B cell (primary cell): ENCODE data around the gene TNFRSF12A. TPM values are rescaled to one million over a fixed set of nuclear protein-coding genes. Genes with fewer than 3 reads are reported as not detected.
A peak's percentile ranks its signal among the peaks of the same experiment; 100 is the strongest.

Experiments used
- ATAC-seq: fragments of 200-7000 bp; cut with Tn5 transposase; one replicate; pipeline ENCODE4 v1.10.0; 2021; ENCODE audit warnings: low read depth, mild to moderate bottlenecking, moderate number of reproducible peaks, moderate library complexity
- CTCF ChIA-PET: fragments of 350-600 bp; sonication (Branson Sonifier 250); formaldehyde crosslinking; loops from one replicate; lab custom pipeline; 2021; ENCODE audit warnings: antibody characterized with exemption, inconsistent platforms; lab: Charles Lee
- POLR2A ChIA-PET: fragments of 350-600 bp; sonication (Branson Sonifier 250); formaldehyde crosslinking; loops from one replicate; lab custom pipeline; 2021; ENCODE audit warnings: antibody characterized with exemption; lab: Charles Lee
- DNase-seq: peaks from one replicate; pipeline ENCODE4 v3.0.0; 2013
- H2AFZ ChIP-seq: 2 replicates; pipeline ENCODE4 v1.6.1; 2012; ENCODE audit warnings: mild to moderate bottlenecking, low read depth, low read length; ENCODE audit not compliant: insufficient read depth, poor library complexity, severe bottlenecking
- H3K27ac ChIP-seq, 2 donors: 1 replicate in 1 of 2; 2 replicates in 1 of 2; pipeline ENCODE4 v1.5.1; 2012 to 2013; ENCODE audit warnings: low read length in 2 of 2, mild to moderate bottlenecking in 2 of 2, moderate library complexity in 1 of 2
- H3K27me3 ChIP-seq, 4 experiments: fragments of 200-600 bp in 1 of 4; sonication (generic) in 1 of 4; replicated peaks in 1 of 4; 1 replicate in 2 of 4; 2 replicates in 2 of 4; pipeline versions ENCODE4 v1.6.1 to v1.7.0; 2013 to 2016; ENCODE audit warnings: low read length in 3 of 4, mild to moderate bottlenecking in 2 of 4, mixed read lengths in 1 of 4, moderate library complexity in 1 of 4; ENCODE audit not compliant: insufficient read depth in 4 of 4, control insufficient read depth in 3 of 4; ENCODE audit errors: control extremely low read depth in 1 of 4
- H3K36me3 ChIP-seq, 2 experiments: replicated peaks in 1 of 2; 1 replicate in 1 of 2; 2 replicates in 1 of 2; pipeline versions ENCODE4 v1.6.1 to v1.7.1; 2013; ENCODE audit warnings: low read length in 1 of 2; ENCODE audit not compliant: insufficient read depth in 2 of 2, control insufficient read depth in 1 of 2; ENCODE audit errors: control extremely low read depth in 1 of 2, extremely low read depth in 1 of 2
- H3K4me1 ChIP-seq, 2 donors: fragments of 200-600 bp in 1 of 2; sonication (generic) in 1 of 2; 1 replicate in 1 of 2; 2 replicates in 1 of 2; pipeline versions ENCODE4 v1.5.1 to v1.6.1; 2013 to 2017; ENCODE audit warnings: low read length in 2 of 2; ENCODE audit not compliant: control insufficient read depth in 2 of 2, insufficient read depth in 2 of 2
- H3K4me2 ChIP-seq: replicated peaks from 2 replicates; pipeline ENCODE3; 2012; ENCODE audit warnings: mild to moderate bottlenecking, low read depth, low read length; ENCODE audit not compliant: poor library complexity, severe bottlenecking
- H3K4me3 ChIP-seq, 5 experiments: fragments of 200-600 bp in 1 of 5; sonication (generic) in 1 of 5; 1 replicate in 3 of 5; 2 replicates in 2 of 5; pipeline versions ENCODE4 v1.5.1 to v1.7.0; 2011 to 2016; ENCODE audit warnings: low read length in 4 of 5, mild to moderate bottlenecking in 4 of 5, low read depth in 2 of 5, control low read depth in 1 of 5, moderate library complexity in 1 of 5; ENCODE audit not compliant: insufficient read depth in 1 of 5; ENCODE audit errors: control extremely low read depth in 1 of 5, extremely low read depth in 1 of 5
- H3K79me2 ChIP-seq: fragments of 200-600 bp; sonication (generic); one replicate; pipeline ENCODE4 v1.6.0; 2016; ENCODE audit warnings: low read length; ENCODE audit not compliant: control insufficient read depth, insufficient read depth
- H3K9ac ChIP-seq: fragments of 200-600 bp; sonication (generic); 2 replicates; pipeline ENCODE4 v1.6.1; 2017; ENCODE audit warnings: mild to moderate bottlenecking, low read length, moderate library complexity
- H3K9me3 ChIP-seq, 3 donors: one replicate each; pipeline versions ENCODE4 v1.6.1 to v1.7.1; 2013; ENCODE audit warnings: low read length in 2 of 3; ENCODE audit not compliant: control insufficient read depth in 2 of 3, insufficient read depth in 1 of 3; ENCODE audit errors: control extremely low read depth in 1 of 3
- H4K20me1 ChIP-seq: 2 replicates; pipeline ENCODE4 v1.6.0; 2012; ENCODE audit warnings: mild to moderate bottlenecking, low read length; ENCODE audit not compliant: insufficient read depth, control insufficient read depth, poor library complexity, severe bottlenecking
- H3K27ac Mint-ChIP-seq: one replicate; pipeline ENCODE4 v1.8.0; 2021; ENCODE audit warnings: mixed read lengths
- H3K27me3 Mint-ChIP-seq: one replicate; pipeline ENCODE4 v1.8.0; 2021; ENCODE audit warnings: mixed read lengths
- H3K4me1 Mint-ChIP-seq: one replicate; pipeline ENCODE4 v1.8.0; 2021; ENCODE audit warnings: mixed read lengths
- H3K4me3 Mint-ChIP-seq: one replicate; pipeline ENCODE4 v1.8.0; 2021; ENCODE audit warnings: mixed read lengths
- H3K9me3 Mint-ChIP-seq: one replicate; pipeline ENCODE4 v1.8.0; 2022; ENCODE audit warnings: mixed read lengths; ENCODE audit not compliant: insufficient read depth
- EZH2 ChIP-seq: IDR thresholded peaks from 2 replicates; pipeline ENCODE4 v1.6.1; 2012; ENCODE audit warnings: borderline replicate concordance, low read depth, mild to moderate bottlenecking, moderate library complexity, low read length; ENCODE audit not compliant: insufficient read depth, poor library complexity, severe bottlenecking
- WGBS: methylation state at CpG from one replicate; pipeline ENCODE4 v1.1.5; 2013; ENCODE audit warnings: missing lambda C conversion rate; ENCODE audit not compliant: insufficient coverage; 5-methylcytosine and 5-hydroxymethylcytosine counted together
- intact Hi-C: fragments of 100-400 bp; cut with micrococcal nuclease; formaldehyde crosslinking; loops from one replicate; pipeline ENCODE4 v1.10.0; 2022
- polyA plus RNA-seq: library from polyadenylated mRNA; depleted of rRNA; stranded (reverse); fragments of >200 nt; gene quantifications from 2 replicates; pipeline ENCODE4 v1.2.3, GENCODE V29; 2012
- total RNA-seq, 2 donors: library from RNA; stranded (reverse); fragments of 120-200 nt in 1 of 2; gene quantifications; 1 replicate in 1 of 2; 2 replicates in 1 of 2; pipeline versions ENCODE4 v1.2.3 to v1.2.4, GENCODE V29; 2013 to 2022
- TF ChIP-seq, protein P1 (sequence below): fragments of 200-600 bp; IDR thresholded peaks from one replicate; pipeline ENCODE4 v1.8.0; 2022; ENCODE audit warnings: antibody characterized with exemption, mild to moderate bottlenecking

Gene TNFRSF12A
- total and polyA plus RNA-seq, 2 donors (not counting 1 experiment from before 2014, with no cell fraction given), result 0.61 to 1.3 TPM

DNA sequence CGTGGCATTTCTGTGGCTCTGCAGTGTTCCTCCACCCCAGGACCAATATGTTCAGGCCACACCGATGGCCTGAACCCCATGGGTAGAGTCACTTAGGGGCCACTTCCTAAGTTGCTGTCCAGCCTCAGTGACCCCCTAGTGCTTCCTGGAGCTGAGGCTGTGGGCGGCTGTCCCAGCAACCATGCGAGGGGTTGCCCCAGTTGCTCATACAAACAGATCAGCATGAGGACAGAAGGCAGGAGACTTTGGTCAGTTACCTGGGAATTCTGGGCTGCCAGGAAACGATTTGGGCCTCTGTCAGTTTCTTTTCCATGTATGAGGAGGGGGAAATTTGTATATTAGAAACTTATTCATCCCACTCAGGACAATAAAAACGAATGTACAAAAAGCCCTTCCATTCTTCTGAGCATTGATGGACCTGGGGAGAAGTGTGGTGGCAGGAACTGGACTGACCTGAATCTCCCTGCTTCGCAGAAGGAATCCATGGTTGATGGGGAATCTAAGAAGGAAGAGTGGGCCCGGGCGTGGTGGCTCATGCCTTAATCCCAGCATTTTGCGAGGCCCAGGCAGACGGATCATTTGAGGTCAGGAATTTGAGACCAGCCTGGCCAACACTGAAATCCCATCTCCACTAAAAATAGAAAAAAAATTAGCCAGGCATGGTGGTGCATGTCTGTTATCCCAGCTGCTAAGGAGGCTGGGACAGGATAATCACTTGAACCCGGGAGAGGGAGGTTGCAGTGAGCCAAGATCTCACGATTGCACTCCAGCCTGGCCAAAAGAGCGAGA, 40.4 kb downstream of the TNFRSF12A start:
- intact Hi-C loops, result no loop called here
- H3K4me1 ChIP-seq, result peaks cover 11 to 14% of the 10 kb centered on the region in 2 donors
- CTCF ChIA-PET, result interaction anchor here (0.9 to 6.5 kb wide), 13 partner anchors 16 to 397 kb away, joined by 3 to 140 read pairs (median 8); partner anchors contain the start of genes HCFC1R1, THOC6, ZNF213 and ZSCAN10
- H3K27me3 Mint-ChIP-seq, result no peaks in the 10 kb centered on the region
- H3K9me3 Mint-ChIP-seq, result no peaks in the 10 kb centered on the region
- no peak overlapping the region for H3K4me2 ChIP-seq
- TF ChIP-seq, protein P1, sequence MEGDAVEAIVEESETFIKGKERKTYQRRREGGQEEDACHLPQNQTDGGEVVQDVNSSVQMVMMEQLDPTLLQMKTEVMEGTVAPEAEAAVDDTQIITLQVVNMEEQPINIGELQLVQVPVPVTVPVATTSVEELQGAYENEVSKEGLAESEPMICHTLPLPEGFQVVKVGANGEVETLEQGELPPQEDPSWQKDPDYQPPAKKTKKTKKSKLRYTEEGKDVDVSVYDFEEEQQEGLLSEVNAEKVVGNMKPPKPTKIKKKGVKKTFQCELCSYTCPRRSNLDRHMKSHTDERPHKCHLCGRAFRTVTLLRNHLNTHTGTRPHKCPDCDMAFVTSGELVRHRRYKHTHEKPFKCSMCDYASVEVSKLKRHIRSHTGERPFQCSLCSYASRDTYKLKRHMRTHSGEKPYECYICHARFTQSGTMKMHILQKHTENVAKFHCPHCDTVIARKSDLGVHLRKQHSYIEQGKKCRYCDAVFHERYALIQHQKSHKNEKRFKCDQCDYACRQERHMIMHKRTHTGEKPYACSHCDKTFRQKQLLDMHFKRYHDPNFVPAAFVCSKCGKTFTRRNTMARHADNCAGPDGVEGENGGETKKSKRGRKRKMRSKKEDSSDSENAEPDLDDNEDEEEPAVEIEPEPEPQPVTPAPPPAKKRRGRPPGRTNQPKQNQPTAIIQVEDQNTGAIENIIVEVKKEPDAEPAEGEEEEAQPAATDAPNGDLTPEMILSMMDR, result no peak
- TF ChIP-seq EZH2, result no peak
- H3K79me2 ChIP-seq, result no peaks in the 10 kb centered on the region
- POLR2A ChIA-PET, result interaction anchor here (1.3 kb wide), 1 partner anchor 98 kb away, joined by 3 read pairs; no protein-coding TSS in a partner anchor
- 100% methylated on average over 4 of the region's 14 CpGs for WGBS
- H2AFZ ChIP-seq, result peak overlapping the region; percentile 98
- no peak overlapping the region for H3K27ac ChIP-seq
- H3K9ac ChIP-seq, result no peak overlapping the region
- H3K4me3 Mint-ChIP-seq, result peak overlapping the region; percentile 87
- H3K36me3 ChIP-seq, result no peaks in the 10 kb centered on the region
- H3K27ac Mint-ChIP-seq, result peak overlapping the region; percentile 65
- ATAC-seq (no peak), DNase-seq (no peak)
- no peaks in the 10 kb centered on the region for H4K20me1 ChIP-seq
- H3K27me3 ChIP-seq, result peaks cover 0 to 6% (median 0%) of the 10 kb centered on the region in 4 experiments
- peaks cover 11% of the 10 kb centered on the region for H3K4me1 Mint-ChIP-seq
- H3K4me3 ChIP-seq, result no peak overlapping the region
- H3K9me3 ChIP-seq, result no peaks in the 10 kb centered on the region

DNA sequence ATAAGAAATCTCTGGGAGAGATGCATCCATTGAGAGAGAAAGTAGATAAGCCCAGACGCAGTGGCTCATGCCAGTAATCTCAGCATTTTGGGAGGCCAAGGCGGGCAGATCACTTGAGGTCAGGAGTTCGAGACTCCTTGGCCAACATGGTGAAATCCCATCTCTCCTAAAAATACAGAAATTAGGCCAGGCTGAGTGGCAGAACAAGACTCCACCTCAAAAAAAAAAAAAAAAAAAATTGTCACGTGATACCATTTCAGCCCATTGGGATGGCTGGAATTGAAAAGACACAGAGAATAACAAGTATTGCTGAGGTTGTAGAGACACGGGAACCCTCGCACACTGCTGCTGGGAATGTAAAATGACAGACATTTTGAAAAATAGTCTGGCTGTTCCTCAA, 42.4 kb downstream of the TNFRSF12A start:
- no peak for TF ChIP-seq EZH2
- TF ChIP-seq, protein P1, result no peak

More for the DNA sequence above, 42.4 kb downstream of the TNFRSF12A start:
- Mint-ChIP-seq H3K4me3 (no peak overlapping the region), H3K9me3 (no peaks in the 10 kb centered on the region), H3K27me3 (no peaks in the 10 kb centered on the region), H3K27ac (no peak overlapping the region), H3K4me1 (peaks cover 13% of the 10 kb centered on the region)
- Histone ChIP-seq H2AFZ (no peak overlapping the region), H3K4me1 (peaks cover 11 to 16% of the 10 kb centered on the region in 2 donors), H3K79me2 (no peaks in the 10 kb centered on the region), H3K27me3 (peaks cover 0 to 6% (median 0%) of the 10 kb centered on the region in 4 experiments), H3K9me3 (no peaks in the 10 kb centered on the region), H3K9ac (no peak overlapping the region), H4K20me1 (no peaks in the 10 kb centered on the region), H3K4me3 (no peak overlapping the region), H3K4me2 (no peak overlapping the region), H3K36me3 (no peaks in the 10 kb centered on the region), H3K27ac (no peak overlapping the region)
- WGBS, result 95% methylated on average over 3 of the region's 6 CpGs
- ATAC-seq (no peak), DNase-seq (no peak)
- POLR2A ChIA-PET, result no interaction called here
- intact Hi-C loops, result no loop called here
- CTCF ChIA-PET, result interaction anchor here (5.0 kb wide), 1 partner anchor 65 kb away, joined by 38 read pairs; no protein-coding TSS in a partner anchor
